8988T (cell line): ENCODE results near the gene PDCD10.

ENCODE experiments used
- DNase-seq: peaks from one replicate; pipeline ENCODE4 v3.0.0; 2011

The PDCD10 gene

GRCh38 chr3:167734498-167735232 is at the start of gene PDCD10:
Gene PDCD10 (minus strand): TSS chr3:167734892. CDS start chr3:167720157, 14,735 bp downstream.
- DNase-seq = peak; percentile 28

DNA sequence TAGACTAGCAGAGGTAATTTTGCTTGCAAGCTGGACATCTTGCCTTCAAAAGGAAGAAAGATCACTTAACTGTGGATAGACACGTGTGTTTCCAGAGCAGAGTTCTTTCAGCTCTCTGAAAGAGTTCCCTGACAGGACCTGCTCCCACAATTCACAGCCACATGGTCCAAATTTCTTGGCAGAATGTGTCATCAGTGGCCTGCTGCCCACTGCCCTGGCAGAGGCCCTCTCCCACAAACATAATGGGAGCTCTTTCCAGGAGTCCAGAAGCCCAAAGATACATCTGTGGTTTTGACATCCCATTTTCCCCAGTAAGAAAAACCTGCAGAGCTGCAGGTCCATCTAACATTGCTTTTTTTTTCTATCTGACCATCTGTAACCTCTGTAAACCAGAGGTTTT is 49.1 kb upstream of the PDCD10 start:
- DNase-seq = no peak

DNA sequence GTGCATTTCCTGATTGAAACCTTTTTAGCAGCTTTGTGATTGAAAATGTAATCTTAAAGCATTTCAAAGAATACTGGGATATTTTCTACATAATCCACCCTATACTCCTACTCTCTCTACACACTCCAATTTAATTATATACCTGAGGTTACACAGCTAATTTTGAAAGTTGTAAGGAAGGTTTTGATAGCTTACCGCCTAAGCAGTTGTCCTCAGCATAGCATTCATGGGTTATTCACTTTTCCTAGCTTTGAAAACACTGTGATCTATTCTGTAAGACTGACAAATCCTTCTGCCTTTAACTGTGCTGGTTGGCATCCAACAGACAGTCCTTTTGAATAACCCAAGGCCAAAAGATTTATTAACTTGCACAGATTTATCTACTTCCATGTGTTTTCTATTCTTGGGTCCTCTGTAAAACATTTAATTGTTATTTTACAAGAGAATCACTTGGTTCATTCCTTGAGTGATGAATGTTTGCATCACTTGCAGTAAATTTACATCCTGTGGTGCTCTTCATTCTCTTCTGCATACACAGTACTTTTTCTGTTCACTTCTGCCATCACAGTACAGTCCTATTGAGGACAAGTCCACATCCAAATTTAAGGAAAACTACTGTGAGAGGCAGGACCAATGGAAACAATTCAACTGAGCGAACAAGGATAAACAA is 45.7 kb upstream of the PDCD10 start:
- no peak for DNase-seq

- DNase-seq = no peak
Observed at GRCh38 chr3:167777356-167777755, 42.7 kb upstream of the PDCD10 start.

- no peak for DNase-seq
Observed at GRCh38 chr3:167776066-167776685, 41.5 kb upstream of the PDCD10 start.

DNA sequence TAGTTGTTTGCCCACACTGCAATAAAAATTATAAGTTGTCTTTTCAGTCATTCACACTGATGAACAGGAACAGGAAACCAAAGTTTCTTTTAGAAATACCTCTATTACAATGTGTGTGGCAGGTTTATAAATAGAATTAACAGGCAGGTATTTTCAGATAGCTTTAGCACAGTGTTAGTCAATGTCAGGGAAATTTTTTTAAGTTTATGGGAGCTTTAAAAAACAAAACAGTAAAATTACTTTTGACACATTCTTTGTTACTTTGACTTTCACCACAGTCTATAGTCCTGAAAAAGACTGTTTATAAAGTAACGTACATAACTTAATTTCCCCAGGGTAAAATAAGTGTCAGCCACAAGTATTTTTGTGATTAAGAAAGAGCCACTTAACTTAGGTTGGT is 38.9 kb upstream of the PDCD10 start:
- DNase-seq = no peak

- no peak for DNase-seq
Observed at GRCh38 chr3:167772992-167773391, 38.3 kb upstream of the PDCD10 start.

DNA sequence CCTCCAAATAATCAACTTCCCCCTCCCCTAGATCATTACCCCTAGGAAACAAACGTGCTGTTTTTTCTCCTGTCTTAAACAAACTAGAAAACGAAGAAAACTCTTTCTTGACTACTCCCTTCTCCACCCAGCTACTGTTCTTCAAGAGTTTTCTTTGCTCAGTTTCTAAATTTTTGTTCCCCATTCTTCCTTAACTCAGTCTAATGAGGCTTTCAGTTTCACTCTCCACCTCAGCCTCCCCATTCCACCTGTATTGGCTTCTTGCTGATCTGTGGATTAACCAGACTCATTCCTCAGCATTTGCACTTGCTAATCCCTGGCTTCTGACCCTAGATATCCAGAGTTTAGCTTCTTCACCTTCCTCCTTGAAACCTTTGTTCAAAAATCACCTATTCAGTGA is 27.6 kb upstream of the PDCD10 start:
- DNase-seq = no peak

- no peak for DNase-seq
Observed at GRCh38 chr3:167761302-167761701, 26.6 kb upstream of the PDCD10 start.

GRCh38 chr3:167754049-167754448 is 19.4 kb upstream of the PDCD10 start:
- no peak for DNase-seq

DNA sequence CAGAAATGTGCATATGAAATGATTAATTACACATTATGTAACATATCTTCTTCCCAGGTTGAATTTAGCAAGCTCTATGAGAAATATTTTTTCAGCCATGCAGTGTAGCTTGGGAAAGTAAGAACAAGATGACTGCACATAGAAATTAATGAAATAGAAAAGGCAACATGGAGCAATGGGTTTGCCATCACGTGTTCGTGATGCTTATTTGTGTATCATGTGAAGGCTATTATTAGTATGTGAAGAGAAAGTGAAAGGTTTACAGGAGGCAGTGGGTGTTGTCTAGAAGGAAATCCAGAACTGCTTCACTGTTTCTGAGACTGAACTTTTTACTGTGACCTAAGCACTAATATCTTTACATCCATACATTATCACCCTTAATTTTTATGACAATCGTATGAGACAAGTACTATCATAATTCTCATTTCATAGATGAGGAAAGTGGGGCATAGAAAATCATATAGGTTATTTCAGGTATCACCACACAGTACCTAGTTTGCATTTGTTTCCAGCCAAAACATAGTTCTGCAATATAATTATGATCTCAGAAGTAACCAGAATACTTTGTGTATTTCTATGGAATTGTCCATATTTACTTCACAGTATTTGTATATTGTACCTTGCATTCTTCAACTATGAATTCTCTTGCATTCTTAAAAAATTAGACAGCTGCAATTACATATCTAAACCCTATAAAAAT is 15.7 kb upstream of the PDCD10 start:
- no peak for DNase-seq

DNA sequence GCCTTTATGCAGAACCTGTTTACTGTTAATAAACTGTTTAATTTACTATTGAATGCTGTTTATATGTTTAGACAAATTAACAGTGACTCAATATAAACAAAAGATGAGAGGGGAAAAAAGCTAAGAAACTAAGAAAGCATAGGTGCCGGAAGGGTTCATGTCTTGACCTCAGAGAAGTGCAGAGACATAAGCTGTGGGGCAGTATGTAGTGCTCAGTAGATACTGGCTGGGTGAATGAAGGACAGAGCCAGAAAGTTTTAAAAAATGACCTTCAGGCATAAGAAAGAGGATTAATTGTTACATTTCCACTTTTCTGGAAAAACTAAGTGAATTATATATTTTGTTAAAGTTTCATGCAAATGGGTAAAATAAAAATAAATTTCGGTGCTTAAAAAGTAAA is 15.0 kb upstream of the PDCD10 start:
- DNase-seq = no peak

DNA sequence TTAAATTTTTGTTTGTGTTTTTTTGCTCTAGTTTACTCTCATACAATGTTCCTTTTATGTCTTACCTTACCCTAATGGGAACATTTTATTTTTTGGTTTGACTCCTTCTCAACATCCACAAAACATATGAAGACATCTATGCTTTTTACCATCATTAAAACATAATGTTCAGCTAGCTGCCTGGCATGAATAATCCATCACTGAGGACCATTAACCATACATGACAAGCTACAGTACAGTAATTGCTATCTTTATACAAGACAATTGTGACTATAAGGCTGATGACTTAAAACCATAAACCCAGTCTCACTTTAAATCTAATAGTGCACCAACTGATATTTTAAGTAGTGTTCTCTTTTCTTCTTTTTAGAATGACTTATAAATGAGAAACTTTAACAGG is 14.5 kb upstream of the PDCD10 start:
- DNase-seq = no peak

DNA sequence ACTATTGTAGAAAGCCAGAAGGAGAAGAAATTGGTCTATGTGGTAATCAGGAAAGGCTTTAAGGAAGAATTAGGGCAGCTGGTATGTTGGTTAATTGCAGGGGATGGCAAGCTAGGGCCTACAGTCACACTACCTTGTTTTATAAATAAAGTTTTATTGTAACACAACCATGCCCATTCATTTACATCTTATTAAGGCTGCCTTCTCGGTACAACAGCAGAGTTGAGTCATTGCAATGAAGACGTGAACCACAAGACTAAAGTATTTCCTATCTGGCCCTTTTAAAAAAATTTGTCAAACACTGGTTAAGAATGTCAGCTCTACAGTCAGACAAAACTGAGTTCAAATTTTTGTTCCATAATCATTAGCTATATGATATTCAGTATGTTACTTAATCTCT is 9.1 kb upstream of the PDCD10 start:
- no peak for DNase-seq

GRCh38 chr3:167742338-167742737 is 7.6 kb upstream of the PDCD10 start:
- no peak for DNase-seq

DNA sequence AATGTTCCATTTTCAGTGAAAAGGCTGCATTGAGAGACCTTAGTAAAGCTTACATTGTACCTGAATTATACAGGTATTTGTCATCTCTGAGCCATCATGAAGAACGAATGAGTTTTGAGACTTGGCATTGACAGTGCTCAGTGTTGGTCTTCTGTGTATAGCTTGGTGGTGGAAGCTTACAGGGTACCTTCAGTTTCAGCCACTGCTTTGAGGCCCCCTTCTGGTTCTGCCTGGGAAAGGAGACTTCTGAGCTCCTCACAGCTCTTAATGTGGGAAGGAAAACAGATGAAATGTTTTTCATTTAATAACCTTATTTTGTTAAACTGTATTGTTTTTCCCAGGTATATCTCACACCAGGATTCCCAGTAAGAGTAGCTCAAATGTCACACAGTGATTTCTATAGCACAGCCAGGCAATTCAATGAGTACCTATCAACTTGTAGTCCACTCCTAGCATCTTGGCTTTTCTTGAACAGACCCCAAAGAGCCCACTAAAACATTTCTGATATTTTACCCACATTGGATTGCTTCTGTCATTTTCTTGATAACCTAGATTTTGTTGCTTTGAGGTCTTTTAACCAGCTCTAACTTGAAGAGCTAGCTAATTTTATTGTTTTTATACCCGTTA is 6.4 kb upstream of the PDCD10 start:
- no peak for DNase-seq

DNA sequence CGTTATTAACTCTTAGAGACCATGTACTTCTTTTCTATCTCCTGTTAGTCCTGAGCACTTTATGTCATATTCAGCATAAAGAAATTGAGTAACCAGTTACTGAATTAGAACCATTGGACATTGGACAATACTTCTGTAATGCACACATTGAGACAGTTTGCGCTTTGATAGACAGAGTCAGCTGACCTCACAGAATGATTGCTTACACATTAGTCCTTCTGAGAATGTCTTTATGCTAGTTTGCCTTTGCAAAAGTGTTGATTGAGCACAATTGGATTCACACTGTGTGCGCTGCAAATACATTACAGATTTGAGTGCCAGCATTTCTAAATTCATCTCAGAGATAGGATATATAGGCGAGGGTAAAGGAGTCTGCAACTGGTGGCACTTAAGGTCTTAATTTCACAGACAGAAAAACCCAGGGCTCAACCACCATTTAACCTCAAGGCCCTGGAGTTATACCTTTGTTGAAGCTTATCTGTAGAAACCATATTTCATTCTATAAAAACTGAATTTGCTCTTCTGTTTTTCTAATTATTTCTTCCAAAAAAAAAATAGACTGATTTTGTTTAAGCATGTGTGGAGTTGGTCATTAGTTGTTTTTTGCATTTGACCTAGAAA is 4.6 kb upstream of the PDCD10 start:
- DNase-seq = no peak

GRCh38 chr3:167738037-167738436 is 3.3 kb upstream of the PDCD10 start:
- no peak for DNase-seq

DNA sequence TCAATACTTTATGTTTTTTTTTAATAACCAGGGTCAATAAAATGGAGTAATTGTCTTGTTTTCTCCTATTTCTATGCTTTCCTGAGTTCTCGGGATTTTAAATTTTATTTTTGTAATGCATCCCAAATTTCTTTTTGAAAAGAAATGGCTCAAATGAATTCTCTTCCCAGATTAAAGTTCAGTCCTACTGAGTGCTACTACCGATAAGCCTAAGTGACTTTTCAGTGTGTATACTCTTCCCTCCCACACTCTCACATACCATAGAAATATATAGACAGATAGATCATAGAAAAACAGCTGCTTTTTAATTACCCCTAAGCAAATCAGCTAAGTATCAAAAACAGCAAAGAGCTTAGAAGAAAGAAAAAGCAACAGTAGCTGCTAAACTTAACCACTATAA is 2.3 kb upstream of the PDCD10 start:
- no peak for DNase-seq

- no peak for DNase-seq
Observed at GRCh38 chr3:167736264-167736787, 1.6 kb upstream of the PDCD10 start.

DNA sequence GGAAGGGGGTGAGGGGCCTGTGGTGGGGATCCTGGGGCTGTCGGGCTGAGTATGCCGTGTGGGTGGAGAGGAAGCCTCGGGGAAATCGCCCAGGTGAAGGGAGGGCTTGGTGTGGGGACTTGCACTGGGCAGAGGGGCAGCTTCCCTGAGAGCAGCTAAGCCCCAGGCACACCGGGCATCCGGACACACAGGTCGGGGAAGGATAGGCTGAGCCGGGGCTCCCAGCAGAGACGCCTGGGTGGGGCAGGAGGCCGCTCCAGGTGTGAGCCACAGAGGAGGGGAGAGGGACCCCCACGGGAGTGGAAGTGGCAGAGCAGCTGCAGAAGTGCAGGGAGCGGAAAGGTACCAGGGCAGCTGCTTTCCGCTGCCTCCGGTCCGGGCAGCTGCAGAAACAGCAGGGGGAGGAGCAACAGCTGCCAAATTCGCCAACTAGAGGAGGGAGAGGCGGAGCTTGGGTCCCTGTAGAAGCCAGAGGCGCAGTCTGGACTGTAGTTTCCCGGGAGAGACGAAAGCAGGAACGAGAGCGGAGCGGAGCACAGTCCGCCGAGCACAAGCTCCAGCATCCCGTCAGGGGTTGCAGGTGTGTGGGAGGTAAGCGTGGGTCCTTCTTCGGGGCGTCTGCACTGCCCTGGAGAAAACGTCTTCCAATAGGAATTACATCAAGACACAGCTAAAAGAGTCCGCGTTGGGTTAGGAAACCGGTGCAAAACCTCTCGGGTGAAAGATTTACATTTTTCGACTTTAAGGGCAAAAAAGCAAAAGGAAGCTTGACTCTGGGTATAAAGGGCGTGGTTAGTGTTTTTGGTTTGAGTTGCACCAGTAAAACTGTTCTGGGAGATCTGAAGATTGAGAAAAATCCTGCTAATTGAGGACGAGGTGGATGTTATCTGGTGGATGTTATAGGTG is 794 bp upstream of the PDCD10 start, which contains the start of gene SERPINI1:
Gene SERPINI1, plus strand, starts transcription at position 489 of the 906 bp plus-strand sequence. CDS start 53,408 bp downstream, outside the sequence.
- DNase-seq = peak; percentile 30
